H1 (cell line): ENCODE results near the gene DEFB123.

Experiments
- CBX5 ChIP-seq: fragments of 300-800, 300-1000 bp; sonication (generic); IDR thresholded peaks from 2 replicates; pipeline ENCODE4 v1.7.1; 2016; ENCODE audit warnings: antibody characterized with exemption, low read length, low read depth
- CTCF ChIP-seq, 3 experiments: IDR thresholded peaks; 1 replicate in 2 of 3; 2 replicates in 1 of 3; pipeline versions ENCODE4 v1.5.1 to v1.6.1; 2011; ENCODE audit warnings: low read length in 3 of 3, mild to moderate bottlenecking in 3 of 3, inconsistent platforms in 2 of 3, low read depth in 1 of 3, moderate library complexity in 1 of 3; ENCODE audit not compliant: insufficient read depth in 1 of 3; ENCODE audit errors: control extremely low read depth in 1 of 3
- EGR1 ChIP-seq: IDR thresholded peaks from 2 replicates; pipeline ENCODE4 v1.6.1; 2011; ENCODE audit warnings: low read depth, low read length, borderline replicate concordance
- KDM5A ChIP-seq: fragments of 200-600 bp; IDR thresholded peaks from 2 replicates; pipeline ENCODE4 v1.7.1; 2012; ENCODE audit warnings: mild to moderate bottlenecking, low read length, inconsistent platforms, mixed read lengths
- MAFK ChIP-seq: IDR thresholded peaks from 2 replicates; pipeline ENCODE4 v1.6.1; 2012; ENCODE audit warnings: low read depth, mild to moderate bottlenecking, improper control_type of control experiment, low read length
- MAX ChIP-seq: IDR thresholded peaks from 2 replicates; pipeline ENCODE4 v1.6.1; 2012; ENCODE audit warnings: inconsistent platforms
- POLR2A ChIP-seq, 2 experiments: IDR thresholded peaks; 1 replicate in 1 of 2; 2 replicates in 1 of 2; pipeline ENCODE4 v1.6.1; 2011; ENCODE audit warnings: low read depth in 2 of 2, low read length in 2 of 2, mild to moderate bottlenecking in 2 of 2; ENCODE audit errors: control extremely low read depth in 1 of 2
- POLR2AphosphoS5 ChIP-seq: IDR thresholded peaks from 2 replicates; pipeline ENCODE4 v1.6.1; 2011; ENCODE audit warnings: low read depth, low read length
- SRF ChIP-seq: IDR thresholded peaks from 2 replicates; pipeline ENCODE4 v1.6.1; 2011; ENCODE audit warnings: mild to moderate bottlenecking, low read depth, low read length, moderate library complexity
- TAF1 ChIP-seq: IDR thresholded peaks from 2 replicates; pipeline ENCODE4 v1.6.1; 2011; ENCODE audit warnings: mild to moderate bottlenecking, low read depth, low read length
- YY1 ChIP-seq: IDR thresholded peaks from 2 replicates; pipeline ENCODE4 v1.6.1; 2011; ENCODE audit warnings: low read depth, mild to moderate bottlenecking, low read length
- ZNF274 ChIP-seq: IDR thresholded peaks from 2 replicates; pipeline ENCODE4 v1.7.0; 2012; ENCODE audit warnings: low read length, borderline replicate concordance; ENCODE audit errors: extremely low read depth

- TF ChIP-seq MAFK (no peak), YY1 (no peak), KDM5A (no peak), CTCF (IDR thresholded peaks at IDR 0.05; ENCODE audit: control extremely low read depth in 1 of 3, insufficient read depth in 1 of 3, low read depth in 1 of 3, low read length in 3 of 3) (no peak), MAX (no peak), TAF1 (no peak), ZNF274 (no peak), SRF (no peak), EGR1 (no peak), POLR2AphosphoS5 (no peak), POLR2A (IDR thresholded peaks at IDR 0.05; ENCODE audit: control extremely low read depth in 1 of 2, low read depth in 2 of 2, low read length in 2 of 2) (no peak), CBX5 (no peak)
Measured at GRCh38 chr20:31472395-31473330, 32.2 kb downstream of the DEFB123 start.
